NCI-H69 (cell line): ENCODE data around the gene TIMM44.
A peak's percentile ranks its signal among the peaks of the same experiment; 100 is the strongest.

Experiments used
- DNase-seq: peaks from one replicate; lab custom pipeline; 2025; lab: John Stamatoyannopoulos, UW

The TIMM44 gene

DNA sequence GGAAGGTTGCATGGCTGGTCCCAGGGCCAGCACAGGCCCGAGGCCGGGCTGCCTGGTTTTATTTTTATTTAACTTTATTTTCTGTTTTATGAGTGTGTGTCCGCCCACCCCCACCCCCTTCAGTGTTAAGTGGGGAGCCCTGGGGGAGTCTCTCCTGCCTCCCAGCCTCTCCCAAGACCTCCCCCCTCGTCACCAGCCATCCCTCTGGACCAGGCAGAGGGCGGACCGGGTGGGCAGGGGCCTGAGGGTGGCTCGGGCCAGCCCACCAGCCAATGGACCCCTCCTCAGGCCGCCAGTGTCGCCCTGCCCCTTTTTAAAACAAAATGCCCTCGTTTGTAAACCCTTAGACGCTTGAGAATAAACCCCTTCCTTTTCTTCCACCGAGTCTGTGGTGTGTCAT is 29.4 kb downstream of the TIMM44 start:
- no peak for DNase-seq

DNA sequence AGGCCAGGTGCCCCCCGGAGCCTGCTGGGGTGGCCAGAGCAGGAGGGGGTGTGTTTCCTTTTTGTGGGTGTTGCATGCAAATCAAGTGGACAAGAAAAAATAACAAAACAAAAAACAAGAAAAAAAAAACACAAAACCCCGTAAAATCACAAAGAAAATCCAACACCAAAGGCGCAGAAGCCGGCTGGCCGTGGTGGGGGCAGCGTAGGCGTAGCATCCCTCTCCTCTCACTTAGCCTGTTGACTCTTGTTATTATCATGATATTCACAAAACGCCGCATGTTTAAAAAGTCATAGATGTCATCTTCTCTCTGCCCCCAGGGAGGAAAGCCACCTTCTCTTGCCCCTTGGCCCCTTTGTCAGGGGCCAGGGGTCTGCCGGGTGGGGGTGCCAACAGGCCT is 29.8 kb downstream of the TIMM44 start:
- no peak for DNase-seq

DNA sequence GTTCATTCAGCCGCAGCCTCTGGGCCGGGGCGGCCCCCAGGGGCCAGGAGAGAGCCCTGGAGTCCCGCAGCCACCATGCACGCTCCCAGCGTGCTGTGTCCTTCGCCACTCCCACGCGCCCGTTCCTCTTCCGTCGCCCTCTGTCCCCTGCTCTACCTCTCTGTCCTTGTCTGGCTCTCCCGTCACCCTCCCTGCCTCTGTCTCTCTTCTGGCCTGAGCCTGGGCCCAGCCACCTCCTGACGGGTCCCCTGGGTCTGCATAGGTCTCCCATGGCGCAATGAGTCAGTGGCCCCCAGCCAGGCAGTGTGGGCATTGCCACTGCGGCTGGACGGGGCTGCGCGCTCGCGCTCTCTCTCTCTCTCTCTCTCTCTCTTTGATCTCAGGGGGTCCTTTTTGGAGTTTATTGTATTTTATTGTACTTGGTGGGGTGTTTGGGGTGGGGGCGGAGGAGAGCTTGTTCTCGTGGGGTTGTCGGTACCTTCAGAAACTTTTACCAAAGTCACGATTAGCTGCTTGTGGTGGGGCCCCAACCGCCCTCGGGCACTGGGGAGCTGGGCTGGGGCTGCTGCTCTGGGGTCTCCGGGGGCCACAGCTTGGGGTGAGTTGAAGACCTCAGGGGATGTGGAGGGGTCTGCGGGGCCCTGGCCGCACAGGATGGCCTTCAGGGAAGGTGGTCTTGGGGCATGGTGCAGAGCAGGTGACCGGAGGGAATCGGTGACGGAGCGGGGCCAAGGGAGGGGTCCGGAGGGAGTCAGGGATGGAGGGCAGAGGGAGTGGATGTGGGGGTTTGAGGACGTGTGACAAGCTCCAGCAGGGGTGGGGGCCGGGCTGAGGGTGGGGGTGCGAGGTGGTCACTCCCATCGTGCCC is 30.5 kb downstream of the TIMM44 start:
- DNase-seq, result no peak

DNA sequence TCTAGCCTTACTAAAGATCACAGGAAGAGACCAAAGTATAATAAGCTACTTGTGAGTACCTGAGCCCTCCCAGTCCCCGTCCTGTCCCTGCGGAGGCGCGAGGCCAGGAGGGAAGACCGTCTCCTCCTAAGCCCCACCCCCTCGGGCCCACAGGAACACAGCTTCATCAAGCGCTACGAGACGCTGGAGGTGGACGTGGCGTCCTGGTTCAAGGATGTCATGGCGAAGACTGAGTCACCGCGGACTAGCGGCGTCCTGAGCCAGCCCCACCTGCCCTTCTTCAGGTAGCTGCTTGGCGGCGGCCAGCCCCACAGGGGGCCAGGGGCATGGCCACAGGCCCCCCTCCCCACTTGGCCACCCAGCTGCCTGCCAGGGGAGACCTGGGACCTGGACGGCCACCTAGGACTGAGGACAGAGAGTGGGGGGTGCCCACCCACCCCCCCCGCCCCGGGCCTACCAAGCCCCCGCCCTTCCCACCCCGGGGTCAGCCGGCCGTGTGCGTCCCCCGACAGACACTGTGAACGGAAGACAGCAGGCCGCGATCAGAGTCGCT is 31.2 kb downstream of the TIMM44 start:
- DNase-seq, result no peak

DNA sequence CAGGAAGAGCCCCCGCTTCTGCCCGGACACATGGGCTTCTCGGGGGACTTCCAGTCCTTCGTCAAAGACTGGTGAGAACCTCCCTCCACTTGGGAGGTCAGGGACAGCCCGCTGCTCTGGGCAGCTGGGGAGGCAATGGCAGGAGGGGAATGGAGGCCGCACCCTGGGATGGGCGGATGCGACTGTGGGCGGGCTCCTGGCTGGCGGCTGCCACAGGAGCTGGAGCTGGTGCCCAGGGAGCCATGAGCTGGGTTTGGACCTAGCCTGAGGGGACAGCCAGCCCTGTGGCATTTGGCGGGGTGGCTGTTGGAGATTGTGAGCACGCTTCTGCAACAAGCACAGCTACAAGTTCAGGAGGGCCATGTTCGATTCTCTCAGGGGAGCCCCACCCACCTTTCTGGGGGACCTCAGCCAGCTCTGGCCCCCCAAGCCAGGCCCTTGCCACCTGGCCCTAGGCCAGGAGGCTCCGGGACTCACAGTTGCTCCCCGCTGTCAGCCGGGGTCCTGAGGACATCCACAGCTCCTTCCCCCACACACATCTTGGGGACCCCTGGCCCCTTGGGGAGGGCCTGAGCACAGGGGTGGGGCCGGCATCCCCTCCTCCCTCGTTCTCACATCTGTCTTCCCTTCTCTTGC is 31.8 kb downstream of the TIMM44 start:
- no peak for DNase-seq

DNA sequence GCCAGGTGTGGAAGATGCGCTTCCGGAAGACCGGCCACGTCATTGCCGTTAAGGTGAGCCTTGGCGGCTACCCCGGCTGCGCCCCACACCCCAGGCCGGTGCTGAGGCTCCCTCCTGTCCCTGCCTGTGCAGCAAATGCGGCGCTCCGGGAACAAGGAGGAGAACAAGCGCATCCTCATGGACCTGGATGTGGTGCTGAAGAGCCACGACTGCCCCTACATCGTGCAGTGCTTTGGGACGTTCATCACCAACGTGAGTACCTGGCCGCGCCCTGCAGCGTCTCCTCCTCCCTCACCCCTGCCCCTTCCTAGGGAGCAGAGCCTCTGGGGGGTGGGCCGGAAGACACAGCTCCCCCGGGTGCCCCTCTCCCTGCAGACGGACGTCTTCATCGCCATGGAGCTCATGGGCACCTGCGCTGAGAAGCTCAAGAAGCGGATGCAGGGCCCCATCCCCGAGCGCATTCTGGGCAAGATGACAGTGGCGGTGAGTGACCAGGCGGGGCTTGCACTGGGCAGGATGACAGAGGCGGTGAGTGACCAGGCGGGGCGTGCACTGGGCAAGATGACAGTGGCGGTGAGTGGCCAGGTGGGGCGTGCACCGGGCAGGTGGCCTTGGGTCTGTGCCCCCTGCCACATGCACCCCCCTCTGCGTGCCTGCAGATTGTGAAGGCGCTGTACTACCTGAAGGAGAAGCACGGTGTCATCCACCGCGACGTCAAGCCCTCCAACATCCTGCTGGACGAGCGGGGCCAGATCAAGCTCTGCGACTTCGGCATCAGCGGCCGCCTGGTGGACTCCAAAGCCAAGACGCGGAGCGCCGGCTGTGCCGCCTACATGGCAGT is 32.9 kb downstream of the TIMM44 start:
- DNase-seq, result no peak

DNA sequence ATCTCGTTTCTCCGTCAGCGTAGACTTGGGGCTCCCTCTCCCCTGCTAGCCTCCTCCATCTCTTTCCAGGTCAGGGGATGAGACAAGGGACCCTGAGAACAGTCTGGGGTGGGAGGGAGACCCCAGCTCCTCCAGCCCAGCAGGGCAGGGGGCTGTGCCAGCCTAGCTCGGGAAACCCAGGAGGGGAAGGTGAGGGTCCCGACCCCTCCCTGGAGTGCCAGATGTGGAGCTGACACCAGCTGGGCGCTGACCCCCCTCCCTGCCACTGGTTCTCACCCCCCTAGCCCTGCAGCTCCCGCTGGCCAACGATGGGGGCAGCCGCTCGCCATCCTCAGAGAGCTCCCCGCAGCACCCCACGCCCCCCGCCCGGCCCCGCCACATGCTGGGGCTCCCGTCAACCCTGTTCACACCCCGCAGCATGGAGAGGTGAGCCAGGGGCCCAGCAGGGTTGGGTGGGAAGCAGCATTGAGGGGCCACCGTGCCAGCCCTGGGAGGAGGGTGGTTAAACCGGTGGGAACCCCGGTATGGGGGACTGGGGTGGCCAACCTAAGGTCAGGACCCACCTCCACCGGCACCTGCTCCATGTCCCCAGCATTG is 33.9 kb downstream of the TIMM44 start:
- DNase-seq, result no peak

DNA sequence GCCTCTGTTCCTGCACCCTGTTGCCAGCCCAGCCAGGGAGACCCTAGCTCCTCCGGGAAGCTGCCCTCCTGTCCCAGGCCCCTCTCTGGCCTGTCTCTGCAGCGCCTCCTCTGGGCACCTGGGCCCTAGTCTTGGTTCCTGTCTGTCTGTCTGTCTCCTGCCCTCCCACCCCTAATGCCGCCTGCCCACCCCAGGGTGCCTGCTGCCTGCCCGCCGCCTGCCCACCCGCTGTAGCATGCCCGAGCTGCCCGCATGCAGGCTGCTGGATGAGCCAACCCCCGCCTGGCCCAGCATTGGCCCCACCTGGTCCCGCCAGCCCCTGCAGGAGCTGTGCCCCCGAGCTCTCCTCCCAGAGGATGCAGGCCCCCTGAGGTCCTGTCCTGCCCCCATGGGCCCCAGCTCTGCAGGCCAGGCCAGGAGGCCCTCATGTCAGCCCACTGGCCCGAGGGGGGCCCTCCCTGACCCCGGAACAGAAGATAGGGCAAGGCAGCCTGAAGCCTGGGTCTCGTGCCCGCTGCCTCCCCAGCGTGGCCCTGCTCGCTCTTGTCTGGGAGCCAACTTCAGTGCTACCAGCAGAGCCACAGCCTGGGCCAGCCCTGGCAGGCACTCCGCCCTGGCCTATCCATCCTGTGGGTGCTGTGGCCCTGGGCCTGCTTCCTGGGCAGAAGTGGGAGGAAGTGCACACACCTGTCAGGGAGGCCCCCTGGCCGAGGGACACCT is 34.6 kb downstream of the TIMM44 start:
- no peak for DNase-seq

DNA sequence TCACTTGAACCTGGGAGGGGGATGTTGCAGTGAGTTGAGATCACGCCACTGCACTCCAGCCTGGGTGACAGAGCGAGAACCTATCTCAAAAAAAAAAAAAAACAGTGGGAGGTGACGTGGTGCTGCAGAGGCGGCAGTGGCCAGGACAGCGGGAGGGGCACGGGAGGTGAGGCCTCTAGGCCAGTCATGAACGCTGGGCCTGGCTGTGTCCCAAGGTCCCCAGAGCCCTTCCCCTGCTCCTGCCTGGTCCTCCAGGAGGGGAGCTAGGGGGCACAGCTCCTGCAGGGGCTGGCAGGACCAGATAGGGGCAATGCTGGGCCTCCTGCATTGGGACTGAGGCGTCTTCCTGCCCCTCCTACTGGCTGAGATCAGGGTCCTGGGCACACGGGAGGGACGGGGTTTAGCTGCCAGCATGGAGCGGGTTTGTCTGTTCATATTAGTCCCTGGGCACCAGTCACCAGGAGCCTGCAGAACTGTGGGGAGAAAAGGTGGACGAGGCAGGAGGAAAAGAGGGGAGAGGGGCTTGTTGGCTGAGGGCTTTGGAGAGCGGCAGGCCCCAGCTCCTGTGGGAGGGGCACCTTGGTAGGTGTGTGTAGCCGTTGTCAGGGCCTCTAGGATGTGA is 35.3 kb downstream of the TIMM44 start:
- DNase-seq, result no peak

DNA sequence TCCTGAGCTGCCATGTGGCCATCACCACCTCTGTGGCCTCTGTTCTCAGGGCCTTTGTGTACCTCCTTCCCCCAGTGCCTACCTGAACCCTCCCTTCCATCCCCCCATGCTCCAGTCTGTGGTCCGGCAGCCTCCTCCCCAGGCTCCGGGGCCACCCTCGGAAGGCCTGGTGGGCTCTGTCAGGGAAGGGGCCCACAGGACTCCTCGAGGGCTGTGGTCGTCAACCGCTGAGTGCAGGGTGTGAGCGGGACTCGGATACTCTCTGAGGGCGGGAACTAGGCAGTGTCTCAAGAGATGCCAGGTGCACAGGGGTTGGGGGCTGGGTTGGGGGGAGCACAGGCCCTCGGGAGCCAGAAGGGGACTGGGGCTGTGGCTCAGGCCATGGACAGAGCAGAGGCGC is 35.9 kb downstream of the TIMM44 start:
- DNase-seq, result no peak

DNA sequence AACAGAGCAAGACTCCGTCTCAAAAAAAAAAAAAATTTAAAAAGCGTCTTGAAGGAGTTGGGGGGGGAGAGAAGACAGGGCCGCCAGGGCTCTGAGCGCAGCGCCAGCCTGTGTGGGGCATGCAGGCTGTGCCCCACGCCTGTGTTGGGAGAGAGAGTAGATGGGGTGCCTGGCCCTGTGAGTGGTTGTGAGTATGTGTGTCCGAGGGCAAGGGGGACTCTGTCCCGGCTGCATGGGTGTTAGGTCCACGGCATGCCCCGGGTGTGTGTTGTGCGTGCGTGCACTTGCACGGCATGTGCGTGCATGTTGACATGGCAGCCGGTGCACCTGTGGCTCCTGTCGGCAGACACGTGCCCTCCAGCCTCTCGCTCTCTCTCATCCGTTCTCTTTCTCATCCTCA is 36.3 kb downstream of the TIMM44 start:
- DNase-seq, result no peak

DNA sequence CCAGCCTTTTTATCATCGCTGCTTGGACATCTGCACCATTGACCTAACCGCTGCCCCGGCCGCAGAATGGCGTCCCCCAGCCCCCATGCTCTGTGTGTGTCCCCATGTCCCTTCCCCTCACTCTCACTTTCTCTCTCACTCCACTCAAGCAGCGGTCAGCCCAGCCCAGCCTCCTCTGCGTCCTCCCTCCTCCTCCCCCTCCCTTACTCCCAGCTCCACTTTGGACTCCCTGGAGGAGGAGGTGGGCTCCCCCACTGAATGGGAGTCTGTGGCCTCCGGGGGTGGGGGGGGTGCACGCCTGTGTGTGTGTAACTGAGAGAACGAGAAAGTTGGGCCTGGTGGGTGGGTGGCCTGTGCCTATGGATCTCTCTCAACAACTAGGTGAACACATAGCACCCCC is 37.6 kb downstream of the TIMM44 start:
- no peak for DNase-seq

DNA sequence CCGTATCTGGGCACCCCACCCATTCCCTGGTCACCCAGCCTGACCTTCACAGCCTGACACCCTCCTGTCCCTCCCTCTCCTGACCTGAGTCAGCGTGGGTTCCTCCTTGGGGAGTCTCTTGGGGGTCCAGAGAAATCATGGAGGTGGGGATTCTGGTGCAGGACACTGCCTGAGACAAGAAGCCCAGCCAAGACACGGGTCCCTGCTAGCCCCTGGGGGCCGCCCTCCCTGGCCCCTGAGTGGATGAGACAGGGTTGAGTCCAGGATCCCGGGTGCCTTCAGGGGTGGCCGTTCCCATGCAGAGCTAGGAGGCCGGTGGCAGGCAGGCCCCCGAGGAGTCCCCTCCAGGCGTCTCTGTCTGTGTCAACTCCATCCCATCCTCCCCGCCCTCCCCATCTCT is 38.2 kb downstream of the TIMM44 start:
- DNase-seq, result no peak

DNA sequence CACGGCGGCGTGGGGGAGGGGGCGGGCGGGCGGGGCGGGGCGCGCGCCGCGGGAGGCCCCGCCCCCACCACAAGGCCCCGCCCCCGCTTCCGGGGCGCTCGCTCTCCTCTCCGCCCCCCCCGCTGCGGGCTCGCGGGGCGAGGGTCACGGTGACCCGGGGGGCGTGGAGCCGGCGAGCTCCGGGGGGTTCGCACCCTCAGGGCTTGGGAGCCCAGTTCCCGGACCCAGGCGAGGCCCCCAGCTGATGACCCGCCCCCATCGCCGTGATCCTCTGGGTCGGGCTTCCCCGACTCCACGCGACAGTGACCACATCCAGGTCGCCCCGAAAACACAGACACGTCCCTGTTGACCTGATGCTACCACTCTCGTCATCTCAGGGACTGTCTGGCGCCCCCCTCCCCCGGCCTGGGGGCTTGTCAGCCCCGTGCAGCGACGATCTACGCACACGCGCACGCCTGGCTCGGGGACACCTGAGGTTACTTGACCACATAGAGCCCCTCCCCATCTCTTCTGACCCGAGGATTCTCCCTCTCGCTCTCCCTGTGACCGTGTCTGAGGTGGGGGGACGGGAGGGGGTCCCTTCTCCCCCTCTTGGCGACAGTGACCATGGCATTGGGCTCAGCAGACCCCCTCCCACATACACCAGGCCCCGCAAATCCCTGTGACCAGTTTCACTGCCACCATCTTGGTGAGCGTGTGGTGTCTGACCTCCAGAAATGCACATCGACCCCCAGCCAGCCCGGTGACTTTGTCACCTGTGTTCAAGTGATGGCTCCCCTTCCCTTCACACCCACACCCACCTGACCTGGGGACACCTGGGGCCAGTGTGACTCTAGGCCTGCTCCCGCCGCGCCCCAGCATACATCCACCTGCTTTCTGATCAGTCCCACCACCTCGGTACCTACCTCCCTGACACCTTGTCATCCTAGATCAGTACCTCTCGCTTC is 39.1 kb downstream of the TIMM44 start:
- peak; percentile 82 for DNase-seq

DNA sequence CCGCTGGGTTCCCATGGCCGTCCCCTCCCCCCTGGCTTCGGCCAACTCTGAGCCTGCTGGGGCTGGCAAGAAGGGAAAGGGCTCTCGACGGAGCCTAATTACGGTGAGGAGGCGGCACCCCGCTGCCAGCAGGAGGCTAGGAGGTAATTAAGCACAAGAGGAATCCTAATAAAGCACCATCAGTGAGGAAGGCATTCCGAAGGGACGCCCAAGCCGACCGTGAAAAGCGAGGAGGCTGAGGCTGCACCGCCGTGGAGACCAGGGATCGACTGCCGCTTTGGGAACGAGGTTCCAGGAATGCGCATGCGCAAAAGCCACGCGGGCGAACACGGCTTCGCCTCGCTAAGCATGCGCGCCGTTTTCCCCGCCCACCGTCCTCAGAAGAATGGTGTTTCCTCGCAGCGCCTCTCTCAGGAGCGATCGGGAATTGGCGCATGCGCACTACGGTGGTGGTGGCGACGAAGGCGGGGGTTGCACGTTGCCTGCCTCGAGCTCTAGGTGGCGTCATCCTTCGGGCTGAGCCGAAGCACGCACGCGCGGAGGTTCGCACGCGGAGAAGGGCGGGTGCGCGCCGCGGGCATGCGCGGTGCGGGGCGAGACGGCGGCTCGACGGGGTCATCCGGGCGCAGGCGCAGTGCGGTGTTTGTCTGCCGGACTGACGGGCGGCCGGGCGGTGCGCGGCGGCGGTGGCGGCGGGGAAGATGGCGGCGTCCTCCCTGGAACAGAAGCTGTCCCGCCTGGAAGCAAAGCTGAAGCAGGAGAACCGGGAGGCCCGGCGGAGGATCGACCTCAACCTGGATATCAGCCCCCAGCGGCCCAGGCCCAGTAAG is 40.0 kb downstream of the TIMM44 start, which contains the start of gene MAP2K7:
TSS of gene MAP2K7 (plus strand) at position 634 of the 830 bp plus-strand sequence. CDS start at position 702, 68 bp downstream.
- DNase-seq, result peak; percentile 99

DNA sequence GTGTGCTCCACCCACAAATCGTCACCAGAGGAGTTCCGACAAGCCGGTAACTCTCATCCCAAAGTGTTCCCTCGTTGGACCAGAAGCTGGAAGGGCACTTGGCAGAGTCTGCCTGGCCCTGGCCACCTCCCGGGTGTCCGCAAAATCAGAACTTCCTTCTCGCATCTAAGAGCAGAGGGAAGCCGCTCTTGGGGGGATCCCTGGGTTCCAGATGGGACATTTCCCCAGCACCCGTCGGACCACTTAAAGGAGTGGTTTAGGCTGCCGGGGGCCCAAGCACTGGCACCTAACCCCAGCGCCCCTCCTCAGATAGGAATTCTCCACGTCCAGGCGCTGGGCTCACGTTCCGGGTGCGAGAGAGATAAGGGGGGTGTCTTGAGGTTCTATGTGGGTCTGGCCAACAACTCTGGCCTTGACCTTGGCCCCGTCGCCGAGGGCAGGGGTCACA is 40.6 kb downstream of the TIMM44 start:
- peak; percentile 36 for DNase-seq

DNA sequence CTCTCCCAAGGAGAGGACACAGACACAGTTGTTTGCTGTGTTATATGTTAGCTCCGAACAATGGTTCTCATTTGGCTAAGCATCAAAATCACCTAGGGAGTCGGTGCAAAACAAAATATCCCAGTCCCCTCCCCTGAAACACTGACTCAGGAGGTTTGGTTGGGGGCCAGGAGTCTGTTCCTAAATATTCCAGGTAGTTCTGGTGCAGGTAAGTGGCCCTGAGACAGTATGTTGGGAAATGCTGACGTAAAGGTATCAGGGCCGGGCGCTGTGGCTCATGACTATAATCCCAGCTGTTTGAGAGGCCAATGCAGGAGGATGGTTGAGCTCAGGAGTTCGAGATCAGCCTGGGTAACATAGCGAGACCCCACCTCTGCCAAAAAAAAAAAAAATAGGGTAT is 42.1 kb downstream of the TIMM44 start:
- no peak for DNase-seq

DNA sequence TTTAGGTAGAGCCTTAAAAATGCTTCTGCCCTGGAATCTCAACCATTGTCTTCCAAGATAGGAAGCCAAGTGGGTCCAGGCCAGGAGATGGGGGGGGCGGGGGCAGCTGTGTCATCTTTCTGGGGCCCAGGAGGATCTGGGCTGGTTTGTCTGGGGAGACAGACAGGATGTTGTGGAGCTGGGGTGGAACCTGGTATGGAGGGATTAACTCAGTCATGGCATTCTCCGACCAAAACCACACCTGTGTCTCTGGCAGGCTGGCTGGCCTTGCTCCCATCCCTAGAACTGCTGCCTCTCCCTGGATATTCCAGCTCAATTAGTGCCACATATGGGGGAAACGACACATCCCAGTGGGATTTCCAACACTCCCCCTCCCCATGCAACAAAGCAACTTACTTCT is 42.5 kb downstream of the TIMM44 start:
- DNase-seq, result no peak
